Thoracic aorta (tissue), 2 donors: ENCODE data around the gene GOT2. TPM values are rescaled to one million over a fixed set of nuclear protein-coding genes. Genes with fewer than 3 reads are reported as not detected.
A peak's percentile ranks its signal among the peaks of the same experiment; 100 is the strongest.
"Not testable (repeated sequence)": the region's sequence is repeated elsewhere in the genome, so short reads cannot be mapped to it uniquely, and the experiment has no call there.

Source experiments
- ATAC-seq: fragments of 150-250 bp; one replicate; pipeline ENCODE4 v1.8.0; 2017; ENCODE audit warnings: low read depth; ENCODE audit not compliant: insufficient number of reproducible peaks, low FRiP score
- DNase-seq: peaks from one replicate; pipeline ENCODE4 v3.0.0-alpha.2; 2020; ENCODE audit warnings: low spot score
- H3K27ac ChIP-seq, 2 donors: fragments of 200-600 bp; sonication (generic); 1 replicate in 1 of 2; 2 replicates in 1 of 2; pipeline ENCODE4 v1.5.1; 2016; ENCODE audit warnings: mild to moderate bottlenecking in 2 of 2, moderate library complexity in 2 of 2
- H3K27me3 ChIP-seq: fragments of 200-600 bp; sonication (generic); replicated peaks from 2 replicates; pipeline ENCODE4 v1.6.0; 2016; ENCODE audit warnings: mild to moderate bottlenecking; ENCODE audit not compliant: insufficient read depth
- H3K36me3 ChIP-seq: fragments of 200-600 bp; sonication (generic); one replicate; pipeline ENCODE4 v1.5.1; 2016
- H3K4me1 ChIP-seq, 2 donors: fragments of 200-600 bp; sonication (generic); 1 replicate in 1 of 2; 2 replicates in 1 of 2; pipeline versions ENCODE4 v1.5.1 to v1.6.0; 2016; ENCODE audit warnings: low read depth in 2 of 2, mild to moderate bottlenecking in 1 of 2; ENCODE audit not compliant: control insufficient read depth in 1 of 2
- H3K4me3 ChIP-seq: fragments of 200-600 bp; sonication (generic); 2 replicates; pipeline ENCODE4 v1.5.1; 2016; ENCODE audit warnings: mild to moderate bottlenecking
- H3K9me3 ChIP-seq: fragments of 200-600 bp; sonication (generic); 2 replicates; pipeline ENCODE4 v1.5.1; 2016
- total RNA-seq, 2 donors: library from RNA; depleted of rRNA; stranded (reverse); fragments of >200 nt; gene quantifications; one replicate each; pipeline versions ENCODE4 v1.1.0 to v1.2.3, GENCODE V29; 2016
- TF ChIP-seq, protein P1 (sequence below): fragments of 200-600 bp; sonication (generic); IDR thresholded peaks from one replicate; pipeline ENCODE4 v1.5.1; 2019; ENCODE audit warnings: antibody characterized with exemption

GOT2 gene
- total RNA-seq, 2 donors from 2014 or later: 29.3 to 51.6 TPM

DNA sequence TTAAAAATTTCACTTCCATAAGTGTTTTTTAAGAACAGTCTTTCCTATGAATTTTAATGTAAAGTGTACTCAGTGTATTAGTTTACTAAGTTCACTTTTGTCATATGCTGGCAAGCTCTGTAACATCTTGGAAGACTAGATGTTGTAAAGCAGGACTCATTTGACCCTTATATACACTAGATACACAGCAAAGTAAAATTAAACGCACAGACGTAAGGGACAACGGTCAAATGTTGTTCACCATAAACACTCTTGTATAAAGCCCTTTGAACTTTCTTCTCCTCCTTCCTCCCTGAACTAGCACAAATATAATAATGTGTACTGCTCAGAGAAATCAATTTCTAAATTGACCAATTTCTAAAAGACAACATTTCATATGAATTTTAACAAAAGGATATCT, 7.0 kb upstream of the GOT2 start:
- no peaks in the 10 kb centered on the region for H3K27me3 ChIP-seq
- no peaks in the 10 kb centered on the region for H3K9me3 ChIP-seq
- DNase-seq (no peak), ATAC-seq (no peak)
- no peaks in the 10 kb centered on the region for H3K4me1 ChIP-seq
- no peaks in the 10 kb centered on the region for H3K36me3 ChIP-seq
- TF ChIP-seq, protein P1, sequence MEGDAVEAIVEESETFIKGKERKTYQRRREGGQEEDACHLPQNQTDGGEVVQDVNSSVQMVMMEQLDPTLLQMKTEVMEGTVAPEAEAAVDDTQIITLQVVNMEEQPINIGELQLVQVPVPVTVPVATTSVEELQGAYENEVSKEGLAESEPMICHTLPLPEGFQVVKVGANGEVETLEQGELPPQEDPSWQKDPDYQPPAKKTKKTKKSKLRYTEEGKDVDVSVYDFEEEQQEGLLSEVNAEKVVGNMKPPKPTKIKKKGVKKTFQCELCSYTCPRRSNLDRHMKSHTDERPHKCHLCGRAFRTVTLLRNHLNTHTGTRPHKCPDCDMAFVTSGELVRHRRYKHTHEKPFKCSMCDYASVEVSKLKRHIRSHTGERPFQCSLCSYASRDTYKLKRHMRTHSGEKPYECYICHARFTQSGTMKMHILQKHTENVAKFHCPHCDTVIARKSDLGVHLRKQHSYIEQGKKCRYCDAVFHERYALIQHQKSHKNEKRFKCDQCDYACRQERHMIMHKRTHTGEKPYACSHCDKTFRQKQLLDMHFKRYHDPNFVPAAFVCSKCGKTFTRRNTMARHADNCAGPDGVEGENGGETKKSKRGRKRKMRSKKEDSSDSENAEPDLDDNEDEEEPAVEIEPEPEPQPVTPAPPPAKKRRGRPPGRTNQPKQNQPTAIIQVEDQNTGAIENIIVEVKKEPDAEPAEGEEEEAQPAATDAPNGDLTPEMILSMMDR: no peak
- H3K4me3 ChIP-seq: no peak overlapping the region
- H3K27ac ChIP-seq: no peak overlapping the region

DNA sequence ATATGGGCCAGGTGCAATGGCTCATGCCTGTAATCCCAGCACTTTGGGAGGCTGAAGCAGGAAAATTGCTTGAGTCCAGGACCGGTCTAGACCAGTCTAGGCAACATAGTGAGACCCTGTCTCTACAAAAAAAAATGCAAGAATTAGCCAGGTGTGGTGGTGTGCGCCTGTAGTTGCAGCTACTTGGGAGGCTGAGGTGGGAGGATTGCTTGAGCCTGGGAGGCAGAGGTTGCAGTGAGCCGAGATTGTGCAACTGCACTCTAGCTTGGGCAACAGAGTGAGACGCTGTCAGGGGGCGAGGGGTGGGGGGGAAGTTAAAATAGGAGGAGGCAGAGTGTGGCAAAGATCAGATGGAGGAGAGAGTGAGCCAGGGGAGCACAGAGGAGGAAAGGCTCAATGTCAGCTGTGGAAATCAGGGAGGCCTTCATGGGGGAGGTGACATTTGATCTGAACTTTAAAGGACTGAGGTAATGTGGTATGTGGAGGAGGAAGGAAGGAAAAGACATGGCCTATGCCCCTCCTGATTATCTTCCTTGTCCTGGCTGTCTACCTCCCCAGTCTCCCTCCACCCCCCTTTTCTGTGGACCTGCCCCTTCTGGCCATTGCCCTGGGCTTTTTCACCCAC, 4.7 kb upstream of the GOT2 start:
- H3K27me3 ChIP-seq: no peaks in the 10 kb centered on the region
- no peak overlapping the region for H3K4me3 ChIP-seq
- TF ChIP-seq, protein P1: no peak
- H3K36me3 ChIP-seq: no peaks in the 10 kb centered on the region
- peaks cover 5 to 7% of the 10 kb centered on the region in 2 donors for H3K4me1 ChIP-seq
- H3K27ac ChIP-seq: no peak overlapping the region
- H3K9me3 ChIP-seq: no peaks in the 10 kb centered on the region
- DNase-seq: no peak
- ATAC-seq: no peak

DNA sequence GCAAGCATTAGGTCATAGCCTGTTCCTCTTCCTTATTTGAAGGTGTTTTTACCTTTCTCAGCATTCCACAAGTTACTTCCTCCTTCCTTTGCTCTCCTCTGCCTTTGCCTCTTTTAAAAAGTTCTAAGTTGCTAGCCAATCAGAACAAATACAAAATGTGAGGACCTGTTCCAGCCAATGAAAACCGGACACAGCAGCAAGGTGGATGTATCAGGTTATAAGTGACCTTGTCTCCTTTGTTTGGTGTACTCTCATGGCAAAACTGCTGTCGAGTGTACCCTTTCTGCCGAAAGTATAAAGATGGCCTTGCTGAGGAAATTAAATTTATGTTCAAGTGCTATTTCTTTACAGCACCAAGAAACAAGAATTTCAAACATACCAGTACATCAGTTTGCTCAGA, 2.2 kb upstream of the GOT2 start:
- H3K36me3 ChIP-seq, H3K27ac ChIP-seq, H3K9me3 ChIP-seq, DNase-seq, ATAC-seq, H3K27me3 ChIP-seq, H3K4me3 ChIP-seq: not testable (repeated sequence)
- peaks cover 12 to 19% of the 10 kb centered on the region in 2 donors for H3K4me1 ChIP-seq

DNA sequence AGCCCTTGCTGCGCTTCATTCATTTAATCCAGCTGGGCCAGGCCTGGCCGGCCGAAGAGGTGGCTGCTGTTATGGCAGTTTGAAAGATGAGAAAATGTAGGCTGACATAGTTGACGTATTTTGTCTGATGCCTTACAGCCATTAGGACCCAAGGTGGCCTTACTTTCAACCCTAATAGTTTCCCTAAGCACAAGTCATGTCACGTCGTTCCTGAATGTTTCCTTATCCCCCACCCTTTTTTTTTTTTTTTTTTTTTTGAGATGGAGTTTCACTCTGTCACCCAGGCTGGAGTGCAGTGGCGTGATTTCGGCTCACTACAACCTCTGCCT, 307 bp upstream of the GOT2 start:
- Histone ChIP-seq H3K27me3 (no peaks in the 10 kb centered on the region), H3K36me3 (no peaks in the 10 kb centered on the region), H3K4me1 (peaks cover 12 to 19% of the 10 kb centered on the region in 2 donors), H3K4me3 (peak overlapping the region; percentile 97), H3K27ac (peak overlapping the region in 1 of 2 donors; percentile 76), H3K9me3 (no peaks in the 10 kb centered on the region)
- ATAC-seq (no peak), DNase-seq (no peak)
- TF ChIP-seq, protein P1: no peak

DNA sequence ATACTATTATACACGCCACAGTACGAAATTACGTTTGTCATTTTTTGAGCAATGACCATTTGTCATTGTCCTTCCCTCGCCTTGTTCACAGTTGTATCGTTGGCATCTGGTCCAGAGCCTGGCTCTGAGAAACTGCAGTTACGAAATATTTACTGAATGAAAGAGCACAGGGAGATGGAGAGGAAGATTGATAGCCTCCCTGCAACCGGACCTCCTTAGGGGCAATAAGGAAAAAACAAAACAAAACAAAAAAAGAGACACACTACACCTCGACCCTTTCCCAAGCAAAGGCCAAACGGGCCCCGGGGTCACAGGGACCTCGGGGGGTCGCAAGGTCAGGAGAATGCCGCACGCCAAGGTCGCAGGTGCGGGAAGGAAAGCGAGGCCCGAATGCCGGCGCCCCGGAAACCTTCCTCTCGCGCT, 857 bp downstream of the GOT2 start:
- TF ChIP-seq, protein P1: no peak
- Histone ChIP-seq H3K4me3 (peak overlapping the region; percentile 97), H3K9me3 (no peaks in the 10 kb centered on the region), H3K27me3 (no peaks in the 10 kb centered on the region), H3K27ac (peak overlapping the region; percentile 66 to 76), H3K4me1 (peaks cover 12 to 25% of the 10 kb centered on the region in 2 donors), H3K36me3 (no peaks in the 10 kb centered on the region)
- ATAC-seq (no peak), DNase-seq (peak; percentile 12)
